Adrenal gland (tissue), 5 donors: ENCODE measurements around the gene FOXK2.

Source experiments
- CTCF ChIP-seq, 6 experiments: fragments of 450-650 bp in 4 of 6; fragments of 200-600 bp in 2 of 6; sonication (generic) in 1 of 6; IDR thresholded peaks; 1 replicate in 5 of 6; 2 replicates in 1 of 6; pipeline versions ENCODE4 v1.5.1 to v1.8.0; 2016 to 2021; ENCODE audit warnings: antibody characterized with exemption in 6 of 6, mild to moderate bottlenecking in 2 of 6, moderate library complexity in 1 of 6
- POLR2A ChIP-seq, 2 donors: fragments of 450-650 bp; IDR thresholded peaks; one replicate each; pipeline ENCODE4 v1.6.1; 2017; ENCODE audit warnings: antibody characterized with exemption in 2 of 2, mild to moderate bottlenecking in 2 of 2, moderate library complexity in 1 of 2
- donor health status: DM: no; HTN: no; CAD: no.

- TF ChIP-seq CTCF (IDR thresholded peaks at IDR 0.05), result no peak
- no peak for TF ChIP-seq POLR2A (IDR thresholded peaks at IDR 0.05)
Observed at GRCh38 chr17:82630212-82630611, 110.7 kb downstream of the FOXK2 start.
